Erythroblast (primary cell): ENCODE measurements around the gene CHAC1.

Source experiments
- GATA1 ChIP-seq: IDR thresholded peaks from 2 replicates; pipeline ENCODE4 v1.6.1; 2011; ENCODE audit warnings: low read depth, mild to moderate bottlenecking, control low read depth, low read length, moderate library complexity
- POLR2A ChIP-seq: IDR thresholded peaks from 2 replicates; pipeline ENCODE4 v1.6.1; 2011; ENCODE audit warnings: mild to moderate bottlenecking, low read length

GRCh38 chr15:40951764-40952163 lies 1.5 kb upstream of the CHAC1 start:
- TF ChIP-seq POLR2A (no peak), GATA1 (no peak)
